Type B pancreatic cell (in vitro differentiated cells): ENCODE results near the gene FOXL2. TPM values are rescaled to one million over a fixed set of nuclear protein-coding genes. Genes with fewer than 3 reads are reported as not detected.

Source experiments
- DNase-seq: peaks from one replicate; pipeline ENCODE4 v3.0.0; 2021; ENCODE audit warnings: mixed read lengths; ENCODE audit not compliant: unreplicated experiment; ENCODE audit errors: extremely low spot score
- H3K27ac Mint-ChIP-seq: 2 replicates; pipeline ENCODE4 v1.8.0; 2021; ENCODE audit warnings: mild to moderate bottlenecking, mixed read lengths
- H3K27me3 Mint-ChIP-seq: 2 replicates; pipeline ENCODE4 v1.8.0; 2021; ENCODE audit warnings: mixed read lengths
- H3K36me3 Mint-ChIP-seq: 2 replicates; pipeline ENCODE4 v1.8.0; 2021; ENCODE audit warnings: mixed read lengths
- H3K4me1 Mint-ChIP-seq: one replicate; pipeline ENCODE4 v1.8.0; 2021; ENCODE audit warnings: mixed read lengths; ENCODE audit not compliant: unreplicated experiment
- H3K4me3 Mint-ChIP-seq: 2 replicates; pipeline ENCODE4 v1.8.0; 2021; ENCODE audit warnings: mild to moderate bottlenecking, mixed read lengths
- H3K9me3 Mint-ChIP-seq: 2 replicates; pipeline ENCODE4 v1.8.0; 2021; ENCODE audit warnings: mixed read lengths
- total RNA-seq: library from RNA; stranded (reverse); gene quantifications from 2 replicates; pipeline ENCODE4 v1.2.1, GENCODE V29; 2021; ENCODE audit warnings: low replicate concordance
- TF ChIP-seq, protein P1 (sequence below): fragments of 200-600 bp; sonication (generic); conservative IDR thresholded peaks from 2 replicates; pipeline ENCODE4 v1.5.0; 2021; ENCODE audit warnings: antibody characterized with exemption, mild to moderate bottlenecking

The FOXL2 gene
- total RNA-seq, 1 donor from 2014 or later = 0.75 TPM

DNA sequence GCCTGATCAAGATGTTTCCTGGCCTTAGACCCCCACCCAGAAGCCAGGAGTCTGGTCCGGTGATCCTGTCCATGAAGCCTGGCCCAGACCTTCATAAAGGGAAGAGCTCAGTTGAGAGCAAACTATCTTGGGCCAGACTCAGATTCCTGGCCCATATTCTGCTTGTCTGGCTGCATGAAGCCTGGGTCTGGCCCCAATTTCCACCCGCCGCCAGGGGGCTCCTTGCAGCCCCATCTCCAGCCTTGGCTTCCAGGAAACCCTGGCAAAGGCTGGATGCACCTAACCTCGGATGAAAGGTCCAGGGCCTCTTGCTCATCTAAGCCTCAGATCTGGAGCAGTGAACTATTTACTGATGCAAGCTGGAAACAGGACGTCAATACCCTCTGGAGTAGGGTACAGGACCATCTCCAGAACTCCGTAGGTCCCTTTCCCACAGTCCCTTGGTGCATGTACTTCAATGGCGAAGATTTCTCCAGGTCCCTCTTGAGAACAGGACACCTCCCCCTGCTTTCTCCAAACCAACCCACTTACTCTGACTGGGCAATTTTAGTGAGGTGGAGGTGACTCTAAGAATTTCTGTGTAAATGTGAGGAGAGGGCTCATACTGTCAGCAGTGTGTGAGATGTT lies 5.6 kb downstream of the FOXL2 start:
- no peak overlapping the region for H3K27ac Mint-ChIP-seq
- TF ChIP-seq, protein P1, sequence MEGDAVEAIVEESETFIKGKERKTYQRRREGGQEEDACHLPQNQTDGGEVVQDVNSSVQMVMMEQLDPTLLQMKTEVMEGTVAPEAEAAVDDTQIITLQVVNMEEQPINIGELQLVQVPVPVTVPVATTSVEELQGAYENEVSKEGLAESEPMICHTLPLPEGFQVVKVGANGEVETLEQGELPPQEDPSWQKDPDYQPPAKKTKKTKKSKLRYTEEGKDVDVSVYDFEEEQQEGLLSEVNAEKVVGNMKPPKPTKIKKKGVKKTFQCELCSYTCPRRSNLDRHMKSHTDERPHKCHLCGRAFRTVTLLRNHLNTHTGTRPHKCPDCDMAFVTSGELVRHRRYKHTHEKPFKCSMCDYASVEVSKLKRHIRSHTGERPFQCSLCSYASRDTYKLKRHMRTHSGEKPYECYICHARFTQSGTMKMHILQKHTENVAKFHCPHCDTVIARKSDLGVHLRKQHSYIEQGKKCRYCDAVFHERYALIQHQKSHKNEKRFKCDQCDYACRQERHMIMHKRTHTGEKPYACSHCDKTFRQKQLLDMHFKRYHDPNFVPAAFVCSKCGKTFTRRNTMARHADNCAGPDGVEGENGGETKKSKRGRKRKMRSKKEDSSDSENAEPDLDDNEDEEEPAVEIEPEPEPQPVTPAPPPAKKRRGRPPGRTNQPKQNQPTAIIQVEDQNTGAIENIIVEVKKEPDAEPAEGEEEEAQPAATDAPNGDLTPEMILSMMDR = peak; percentile 78
- no peaks in the 10 kb centered on the region for H3K36me3 Mint-ChIP-seq
- no peak overlapping the region for H3K4me3 Mint-ChIP-seq
- H3K9me3 Mint-ChIP-seq = no peaks in the 10 kb centered on the region
- peaks cover 19% of the 10 kb centered on the region for H3K4me1 Mint-ChIP-seq
- peaks cover 94% of the 10 kb centered on the region for H3K27me3 Mint-ChIP-seq
- no peak for DNase-seq

DNA sequence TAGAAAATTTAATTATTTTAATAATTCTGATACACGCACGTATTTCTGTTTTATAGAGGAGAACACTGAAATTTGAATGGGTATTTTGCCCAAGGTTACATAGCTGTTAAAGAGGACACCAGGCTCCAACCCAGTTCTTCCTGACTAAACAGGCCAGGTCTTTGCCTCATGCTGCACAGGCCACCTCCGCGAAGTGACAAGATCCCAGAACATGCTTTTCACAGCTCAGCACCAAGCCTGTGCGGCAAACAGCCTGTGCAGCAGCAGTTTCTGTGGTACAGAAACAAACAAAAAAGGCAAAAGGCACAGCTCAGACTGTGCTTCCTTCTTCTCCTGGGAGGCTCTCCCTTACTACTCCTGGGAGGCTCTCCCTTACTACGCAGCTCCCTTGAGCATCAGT lies 6.5 kb downstream of the FOXL2 start:
- TF ChIP-seq, protein P1 = no peak
- Mint-ChIP-seq H3K27ac (no peak overlapping the region), H3K4me3 (no peak overlapping the region), H3K9me3 (no peaks in the 10 kb centered on the region), H3K27me3 (peaks cover 100% of the 10 kb centered on the region), H3K36me3 (no peaks in the 10 kb centered on the region), H3K4me1 (peaks cover 19% of the 10 kb centered on the region)
- no peak for DNase-seq

DNA sequence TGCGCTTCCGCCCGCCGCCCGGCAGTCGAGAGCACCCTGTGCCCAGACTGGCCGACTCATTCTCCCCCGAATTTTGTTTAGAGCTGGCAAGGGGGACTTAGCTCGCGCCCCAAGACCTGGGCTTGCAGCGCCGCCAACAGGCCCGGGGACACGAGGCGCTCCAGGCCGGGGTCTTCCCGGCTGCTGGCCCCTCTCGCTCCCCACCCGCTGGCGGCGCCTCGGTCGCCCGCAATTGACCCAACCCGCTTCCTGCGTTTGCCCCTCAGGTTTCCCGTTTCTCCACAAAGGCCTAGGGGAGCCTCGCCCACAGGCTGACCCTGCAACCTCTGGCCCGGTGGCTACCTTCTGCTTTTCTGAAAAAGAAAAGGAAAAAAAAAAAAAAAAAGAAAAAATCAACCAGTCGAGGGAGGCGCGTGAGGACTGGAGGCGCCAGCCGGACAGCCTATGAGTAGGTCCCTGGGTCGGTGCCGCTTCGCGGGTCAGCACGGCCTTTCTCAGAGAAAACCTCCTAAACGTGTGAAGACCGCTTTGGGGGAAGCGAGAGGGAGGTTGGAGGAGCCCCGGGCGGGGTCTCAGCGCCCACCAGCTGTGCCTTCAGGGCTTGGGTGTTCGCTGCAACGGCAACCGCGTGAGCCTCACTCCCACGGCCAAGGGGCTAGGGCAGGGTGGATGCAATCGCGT lies 7.2 kb downstream of the FOXL2 start:
- Mint-ChIP-seq H3K27me3 (peaks cover 100% of the 10 kb centered on the region), H3K9me3 (no peaks in the 10 kb centered on the region), H3K27ac (no peak overlapping the region), H3K36me3 (no peaks in the 10 kb centered on the region), H3K4me1 (peaks cover 16% of the 10 kb centered on the region), H3K4me3 (no peak overlapping the region)
- TF ChIP-seq, protein P1 = peak; percentile 44
- no peak for DNase-seq

DNA sequence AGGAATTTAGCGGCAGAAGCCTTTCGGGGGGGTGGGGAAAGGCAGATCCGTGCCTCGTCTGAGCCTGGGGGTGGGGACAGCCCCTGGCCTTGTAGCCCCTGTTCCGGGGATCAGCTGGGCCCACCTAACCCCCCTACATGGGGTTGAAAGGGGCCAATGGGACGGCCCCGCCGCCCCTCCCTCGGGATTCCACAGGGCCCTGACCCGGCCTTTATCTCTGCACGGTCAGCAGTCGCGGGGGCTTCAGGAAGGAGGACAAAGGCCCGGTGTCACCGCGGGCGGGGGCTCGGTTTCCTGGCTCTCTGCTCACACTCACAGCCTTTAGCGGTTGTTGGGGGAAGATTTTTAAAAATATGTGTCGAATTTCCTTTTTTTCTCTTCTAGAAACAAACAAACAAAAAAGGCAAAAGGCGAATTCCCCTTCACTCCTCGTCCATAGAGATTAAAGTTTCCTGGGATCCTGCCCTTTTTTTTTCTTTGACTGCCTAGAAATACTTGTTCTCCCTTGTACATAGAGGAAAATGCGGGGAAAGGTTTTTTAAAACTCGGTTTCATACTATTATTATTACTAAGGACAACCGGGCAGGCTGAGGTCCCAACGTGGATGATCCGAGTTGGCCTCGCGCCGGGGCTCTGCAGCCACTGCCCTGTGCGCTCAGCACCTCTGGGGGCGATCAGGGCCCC lies 7.9 kb downstream of the FOXL2 start:
- DNase-seq = no peak
- H3K4me3 Mint-ChIP-seq = peak overlapping the region; percentile 71

DNA sequence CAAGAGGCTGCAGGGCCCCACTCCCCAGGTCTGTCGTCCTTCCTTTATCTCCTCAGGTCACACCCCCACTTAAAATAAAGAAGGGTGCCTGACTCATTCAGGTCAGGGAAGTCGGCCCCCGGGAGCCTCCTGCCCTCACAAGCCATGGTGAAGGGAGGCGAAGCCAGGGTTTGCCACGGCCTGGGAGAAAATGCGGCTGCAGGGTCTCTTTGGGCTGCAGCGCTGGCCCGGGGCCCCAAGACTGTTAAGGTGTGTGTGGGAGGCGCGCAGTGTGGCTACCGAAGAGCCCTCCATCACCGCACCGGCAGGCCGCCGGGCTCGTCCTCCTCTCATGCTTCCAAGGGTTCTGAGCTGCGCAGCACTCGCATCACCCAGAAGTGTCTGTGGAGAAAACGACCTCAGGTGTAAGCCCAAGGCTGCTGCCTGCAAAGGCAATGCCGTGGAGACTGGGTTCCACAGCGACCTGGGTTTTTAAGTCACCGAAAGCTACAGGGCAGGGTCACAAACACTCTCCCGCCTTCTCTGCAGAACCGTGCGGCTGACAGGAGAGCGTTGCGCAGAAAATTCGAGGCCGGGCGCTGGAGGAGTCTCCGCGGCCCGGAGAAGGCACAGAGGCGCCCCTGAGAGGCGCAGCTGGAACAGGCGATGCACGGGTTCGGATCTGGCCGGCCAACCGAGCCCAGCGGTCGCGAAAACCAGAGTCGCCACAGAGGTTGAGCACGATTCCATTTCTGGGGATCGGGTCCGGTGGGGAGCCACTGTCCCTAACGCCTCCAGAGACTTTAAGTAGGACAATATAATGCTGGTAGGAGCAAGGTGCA lies 8.7 kb downstream of the FOXL2 start:
- Mint-ChIP-seq H3K36me3 (no peaks in the 10 kb centered on the region), H3K4me3 (peak overlapping the region; percentile 71), H3K9me3 (no peaks in the 10 kb centered on the region), H3K27me3 (peaks cover 100% of the 10 kb centered on the region), H3K27ac (no peak overlapping the region), H3K4me1 (peaks cover 6% of the 10 kb centered on the region)
- no peak for DNase-seq
- TF ChIP-seq, protein P1 = no peak

More for the DNA sequence above, 7.9 kb downstream of the FOXL2 start:
- Mint-ChIP-seq H3K9me3 (no peaks in the 10 kb centered on the region), H3K27me3 (peaks cover 100% of the 10 kb centered on the region), H3K4me1 (peaks cover 10% of the 10 kb centered on the region), H3K36me3 (no peaks in the 10 kb centered on the region), H3K27ac (no peak overlapping the region)
- TF ChIP-seq, protein P1 = no peak
